ENCODE data around the gene PRMT2. TPM values are rescaled to one million over a fixed set of nuclear protein-coding genes. Genes with fewer than 3 reads are reported as not detected.
"Not testable (repeated sequence)": the region's sequence is repeated elsewhere in the genome, so short reads cannot be mapped to it uniquely, and the experiment has no call there.

PRMT2 gene
- total RNA-seq, 1 donor from 2014 or later: 151 TPM

DNA sequence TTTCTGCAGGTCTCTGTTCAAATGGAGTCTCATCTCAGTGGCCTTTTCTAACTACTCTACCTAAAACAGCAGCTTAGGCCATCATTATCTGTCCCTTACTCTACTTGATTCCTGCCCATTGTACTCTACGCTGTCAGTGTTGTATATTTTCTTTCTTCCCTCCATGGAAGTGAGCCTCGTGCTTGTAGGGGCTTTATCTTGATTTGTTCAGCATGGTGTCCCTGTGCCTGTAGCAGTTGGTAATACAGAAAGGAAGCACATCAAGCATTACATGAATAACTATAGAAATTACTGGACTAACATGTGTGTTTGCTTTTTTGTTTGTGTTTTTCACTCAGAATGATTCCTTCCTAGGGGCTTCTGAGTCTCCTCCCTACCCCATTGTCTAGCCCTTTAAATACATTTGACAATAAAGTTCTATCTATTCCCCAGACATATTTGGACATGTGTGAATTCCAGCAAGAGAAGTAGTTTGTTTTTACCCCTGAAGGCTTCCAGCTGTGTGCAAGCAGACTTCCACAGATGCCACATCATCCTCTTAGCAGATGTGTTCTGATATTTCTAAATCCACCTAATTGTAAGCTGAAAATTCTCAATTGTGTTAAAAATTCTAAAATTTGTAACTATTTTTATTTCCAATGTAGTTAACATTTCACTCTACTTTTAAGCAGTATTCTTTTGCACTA is 40.3 kb downstream of the PRMT2 start:
- Mint-ChIP-seq H3K4me1 (ENCODE audit: unreplicated experiment) (no peaks in the 10 kb centered on the region), H3K27me3 (ENCODE audit: unreplicated experiment) (peaks cover 6% of the 10 kb centered on the region), H3K4me3 (ENCODE audit: unreplicated experiment) (no peak overlapping the region), H3K27ac (ENCODE audit: unreplicated experiment) (no peak overlapping the region), H3K9me3 (ENCODE audit: unreplicated experiment) (no peaks in the 10 kb centered on the region), H3K36me3 (ENCODE audit: low read depth, unreplicated experiment) (no peaks in the 10 kb centered on the region)
- no peak for DNase-seq (ENCODE audit: low spot score)
- TF ChIP-seq, protein P1, sequence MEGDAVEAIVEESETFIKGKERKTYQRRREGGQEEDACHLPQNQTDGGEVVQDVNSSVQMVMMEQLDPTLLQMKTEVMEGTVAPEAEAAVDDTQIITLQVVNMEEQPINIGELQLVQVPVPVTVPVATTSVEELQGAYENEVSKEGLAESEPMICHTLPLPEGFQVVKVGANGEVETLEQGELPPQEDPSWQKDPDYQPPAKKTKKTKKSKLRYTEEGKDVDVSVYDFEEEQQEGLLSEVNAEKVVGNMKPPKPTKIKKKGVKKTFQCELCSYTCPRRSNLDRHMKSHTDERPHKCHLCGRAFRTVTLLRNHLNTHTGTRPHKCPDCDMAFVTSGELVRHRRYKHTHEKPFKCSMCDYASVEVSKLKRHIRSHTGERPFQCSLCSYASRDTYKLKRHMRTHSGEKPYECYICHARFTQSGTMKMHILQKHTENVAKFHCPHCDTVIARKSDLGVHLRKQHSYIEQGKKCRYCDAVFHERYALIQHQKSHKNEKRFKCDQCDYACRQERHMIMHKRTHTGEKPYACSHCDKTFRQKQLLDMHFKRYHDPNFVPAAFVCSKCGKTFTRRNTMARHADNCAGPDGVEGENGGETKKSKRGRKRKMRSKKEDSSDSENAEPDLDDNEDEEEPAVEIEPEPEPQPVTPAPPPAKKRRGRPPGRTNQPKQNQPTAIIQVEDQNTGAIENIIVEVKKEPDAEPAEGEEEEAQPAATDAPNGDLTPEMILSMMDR (IDR thresholded peaks at IDR 0.05; ENCODE audit: unreplicated experiment): no peak

DNA sequence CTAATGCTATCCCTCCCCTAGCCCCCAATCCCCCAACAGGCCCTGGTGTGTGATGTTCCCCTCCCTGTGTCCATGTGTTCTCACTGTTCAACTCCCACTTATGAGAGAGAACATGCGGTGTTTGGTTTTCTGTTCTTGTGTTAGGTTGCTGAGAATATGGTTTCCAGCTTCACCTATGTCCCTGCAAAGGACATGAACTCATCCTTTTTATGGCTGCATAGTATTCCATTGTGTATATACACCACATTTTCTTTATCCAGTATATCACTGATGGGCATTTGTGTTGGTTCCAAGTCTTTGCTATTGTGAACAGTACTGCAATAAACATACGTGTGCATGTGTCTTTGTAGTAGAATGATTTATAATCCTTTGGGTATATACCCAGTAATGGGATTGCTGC is 41.1 kb downstream of the PRMT2 start:
- not testable (repeated sequence) for H3K4me1 Mint-ChIP-seq (ENCODE audit: unreplicated experiment); H3K4me3 Mint-ChIP-seq (ENCODE audit: unreplicated experiment); H3K9me3 Mint-ChIP-seq (ENCODE audit: unreplicated experiment); H3K27me3 Mint-ChIP-seq (ENCODE audit: unreplicated experiment); H3K36me3 Mint-ChIP-seq (ENCODE audit: low read depth, unreplicated experiment); DNase-seq (ENCODE audit: low spot score); H3K27ac Mint-ChIP-seq (ENCODE audit: unreplicated experiment)

DNA sequence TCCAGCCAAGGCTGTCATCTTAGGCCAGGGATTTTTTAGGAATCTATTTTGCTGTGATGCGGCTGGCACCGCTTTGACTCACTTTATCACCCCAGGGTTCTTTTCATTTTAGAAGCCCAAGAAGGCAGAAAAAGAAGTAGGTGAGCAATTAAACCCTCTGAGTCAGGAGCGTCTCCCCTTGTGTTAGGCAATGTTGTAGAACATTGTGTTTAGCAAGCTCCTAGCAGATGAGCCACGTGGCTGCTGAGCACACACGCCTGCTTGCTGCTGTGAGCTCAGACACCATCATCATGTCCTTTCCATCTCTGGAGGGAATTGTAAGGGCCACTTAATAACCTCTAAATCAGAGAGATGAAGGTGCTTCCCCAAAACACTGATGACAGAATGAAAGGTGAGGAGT is 46.1 kb downstream of the PRMT2 start:
- H3K4me3 Mint-ChIP-seq (ENCODE audit: unreplicated experiment); DNase-seq (ENCODE audit: low spot score); H3K27me3 Mint-ChIP-seq (ENCODE audit: unreplicated experiment); H3K27ac Mint-ChIP-seq (ENCODE audit: unreplicated experiment); H3K9me3 Mint-ChIP-seq (ENCODE audit: unreplicated experiment); H3K36me3 Mint-ChIP-seq (ENCODE audit: low read depth, unreplicated experiment); H3K4me1 Mint-ChIP-seq (ENCODE audit: unreplicated experiment): not testable (repeated sequence)

- not testable (repeated sequence) for H3K27ac Mint-ChIP-seq (ENCODE audit: unreplicated experiment); H3K36me3 Mint-ChIP-seq (ENCODE audit: low read depth, unreplicated experiment); H3K4me3 Mint-ChIP-seq (ENCODE audit: unreplicated experiment); H3K4me1 Mint-ChIP-seq (ENCODE audit: unreplicated experiment); H3K9me3 Mint-ChIP-seq (ENCODE audit: unreplicated experiment); DNase-seq (ENCODE audit: low spot score); H3K27me3 Mint-ChIP-seq (ENCODE audit: unreplicated experiment)
These were observed 63.2 kb downstream of the PRMT2 start for GRCh38 chr21:46698652-46699051.

DNA sequence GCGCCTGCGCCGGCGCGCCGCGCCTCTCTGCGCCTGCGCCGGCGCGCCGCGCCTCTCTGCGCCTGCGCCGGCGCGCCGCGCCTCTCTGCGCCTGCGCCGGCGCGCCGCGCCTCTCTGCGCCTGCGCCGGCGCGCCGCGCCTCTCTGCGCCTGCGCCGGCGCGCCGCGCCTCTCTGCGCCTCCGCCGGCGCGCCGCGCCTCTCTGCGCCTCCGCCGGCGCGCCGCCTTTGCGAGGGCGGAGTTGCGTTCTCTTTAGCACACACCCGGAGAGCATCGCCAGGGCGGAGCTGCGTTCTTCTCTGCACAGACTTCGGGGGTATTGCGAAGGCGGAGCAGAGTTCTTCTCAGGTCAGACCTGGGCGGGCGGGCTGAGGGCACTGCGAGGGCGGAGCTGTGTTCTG is 63.6 kb downstream of the PRMT2 start:
- H3K9me3 Mint-ChIP-seq (ENCODE audit: unreplicated experiment); H3K36me3 Mint-ChIP-seq (ENCODE audit: low read depth, unreplicated experiment); DNase-seq (ENCODE audit: low spot score); H3K27me3 Mint-ChIP-seq (ENCODE audit: unreplicated experiment); H3K4me3 Mint-ChIP-seq (ENCODE audit: unreplicated experiment); H3K4me1 Mint-ChIP-seq (ENCODE audit: unreplicated experiment); H3K27ac Mint-ChIP-seq (ENCODE audit: unreplicated experiment): not testable (repeated sequence)

Other genes starting within 250 kb of the PRMT2 start
- 80.2 TPM for gene DIP2A, start 176.8 kb upstream of the PRMT2 start, total RNA-seq (ENCODE audit: unreplicated experiment)
- 0.54 TPM for gene S100B, start 30.6 kb upstream of the PRMT2 start, total RNA-seq (ENCODE audit: unreplicated experiment)